DOHH2 (cell line): ENCODE results near the gene NCAM1.
"Not testable (repeated sequence)": the region's sequence is repeated elsewhere in the genome, so short reads cannot be mapped to it uniquely, and the experiment has no call there.

Experiments
- H3F3A ChIP-seq: fragments of 200-600 bp; sonication (generic), shearing (Covaris generic); 2 replicates; pipeline ENCODE4 v1.6.0; 2016; ENCODE audit warnings: antibody characterized with exemption, mild to moderate bottlenecking; ENCODE audit not compliant: control insufficient read depth, insufficient read depth
- H3K27ac ChIP-seq: fragments of 200-600 bp; sonication (generic); 2 replicates; pipeline ENCODE4 v1.5.1; 2014; ENCODE audit warnings: low read depth, mild to moderate bottlenecking, low read length, moderate library complexity
- H3K27me3 ChIP-seq: fragments of 200-600 bp; sonication (generic); 2 replicates; pipeline ENCODE4 v1.6.1; 2014; ENCODE audit warnings: mild to moderate bottlenecking, low read length, mixed read lengths; ENCODE audit not compliant: control insufficient read depth
- H3K36me3 ChIP-seq: fragments of 200-600 bp; sonication (generic); 2 replicates; pipeline ENCODE4 v1.6.1; 2014; ENCODE audit warnings: mild to moderate bottlenecking, low read length, moderate library complexity, mixed read lengths; ENCODE audit not compliant: control insufficient read depth
- H3K4me1 ChIP-seq: fragments of 200-600 bp; sonication (generic); 2 replicates; pipeline ENCODE4 v1.6.1; 2014; ENCODE audit warnings: mild to moderate bottlenecking, low read length, mixed read lengths; ENCODE audit not compliant: control insufficient read depth
- H3K4me2 ChIP-seq: fragments of 200-600 bp; sonication (generic); 2 replicates; pipeline ENCODE4 v1.6.0; 2014; ENCODE audit warnings: mild to moderate bottlenecking, low read length, moderate library complexity
- H3K4me3 ChIP-seq: fragments of 200-600 bp; sonication (generic); 2 replicates; pipeline ENCODE4 v1.5.1; 2014; ENCODE audit warnings: mild to moderate bottlenecking, low read length, mixed read lengths
- H3K79me2 ChIP-seq: fragments of 200-600 bp; sonication (generic); 2 replicates; pipeline ENCODE4 v1.6.1; 2014; ENCODE audit warnings: mild to moderate bottlenecking, low read length, mixed read lengths; ENCODE audit not compliant: control insufficient read depth
- H3K9me2 ChIP-seq: fragments of 200-600 bp; sonication (generic); replicated peaks from 2 replicates; pipeline ENCODE4 v1.6.1; 2014; ENCODE audit warnings: mild to moderate bottlenecking, low read length, mixed read lengths; ENCODE audit not compliant: control insufficient read depth
- H3K9me3 ChIP-seq: fragments of 200-600 bp; sonication (generic); 2 replicates; pipeline ENCODE4 v1.6.1; 2014; ENCODE audit warnings: antibody characterized with exemption, low read length, mixed read lengths; ENCODE audit not compliant: control insufficient read depth, insufficient read depth
- H4K20me1 ChIP-seq: fragments of 200-600 bp; sonication (generic); 2 replicates; pipeline ENCODE4 v1.6.0; 2014; ENCODE audit warnings: low read depth, mild to moderate bottlenecking, antibody characterized with exemption, low read length, moderate library complexity; ENCODE audit not compliant: control insufficient read depth, insufficient read depth
- EZH2phosphoT487 ChIP-seq: fragments of 200-600 bp; sonication (generic); IDR thresholded peaks from 2 replicates; pipeline ENCODE4 v1.6.1; 2017; ENCODE audit warnings: borderline replicate concordance, mild to moderate bottlenecking, antibody characterized with exemption, low read length, moderate library complexity, mixed read lengths
- TF ChIP-seq, protein P1 (sequence below): fragments of 200-600 bp; sonication (generic); IDR thresholded peaks from one replicate; pipeline ENCODE4 v1.5.1; 2014; ENCODE audit warnings: antibody characterized with exemption, mild to moderate bottlenecking, low read depth, low read length; ENCODE audit not compliant: poor library complexity, severe bottlenecking

NCAM1 gene

DNA sequence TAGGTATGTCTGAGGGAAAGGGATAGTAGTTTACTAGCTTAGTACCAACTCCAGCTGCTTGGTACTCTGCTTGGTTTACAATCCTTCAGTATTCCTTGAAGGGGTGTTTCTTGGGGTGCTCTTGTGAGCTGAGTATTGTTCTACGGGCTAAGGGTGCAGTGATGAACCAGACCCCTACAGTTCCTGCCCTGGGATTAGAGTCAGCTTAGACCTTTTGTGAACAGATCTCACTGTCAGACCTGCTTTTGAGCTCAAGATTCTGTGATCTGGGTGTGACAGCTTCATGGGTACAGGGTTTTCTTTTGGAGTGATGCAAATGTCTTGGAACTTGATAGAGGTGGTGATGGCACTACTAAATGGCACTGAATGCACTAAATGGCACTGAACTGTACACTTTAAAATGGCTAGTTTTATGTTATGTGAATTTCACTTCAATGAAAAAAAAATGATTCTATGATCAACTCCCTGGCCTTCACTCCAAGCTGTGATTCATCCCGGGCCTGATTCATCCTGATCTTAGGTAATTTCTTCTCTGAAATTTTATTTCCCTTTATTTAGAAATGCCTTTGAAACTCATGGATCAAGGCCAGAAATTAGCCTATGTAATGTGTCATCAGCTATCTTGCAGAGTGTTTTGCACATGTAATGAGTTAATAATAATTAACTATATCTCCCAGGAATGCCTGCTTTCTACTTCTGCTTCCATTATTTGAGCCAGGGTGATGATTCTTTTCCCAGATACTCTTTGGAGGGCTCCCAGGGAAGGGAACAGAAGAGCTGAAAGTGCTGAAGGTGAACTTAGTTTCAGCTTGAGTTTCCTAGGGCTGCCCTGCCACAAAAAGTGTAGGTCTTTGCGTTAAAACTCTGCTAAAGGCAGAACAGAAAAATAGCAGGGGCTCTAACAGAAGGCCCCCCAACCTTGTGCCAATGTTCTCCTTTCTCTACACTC is 87.9 kb downstream of the NCAM1 start:
- no peaks in the 10 kb centered on the region for H3K4me1 ChIP-seq

DNA sequence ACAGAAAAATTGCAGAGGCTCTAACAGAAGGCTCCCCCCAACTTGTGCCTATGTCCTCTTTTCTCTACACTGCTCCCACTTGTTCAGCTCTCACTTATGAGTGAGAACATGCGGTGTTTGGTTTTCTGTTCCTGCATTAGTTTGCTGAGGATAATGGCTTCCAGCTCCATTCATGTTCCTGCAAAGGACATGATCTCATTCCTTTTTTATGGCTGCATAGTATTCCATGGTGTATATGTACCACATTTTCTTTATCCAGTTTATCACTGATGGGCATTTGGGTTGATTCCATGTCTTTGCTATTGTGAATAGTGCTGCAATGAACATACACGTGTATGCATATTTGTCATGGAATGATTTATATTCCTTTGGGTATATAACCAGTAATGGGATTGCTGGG is 91.8 kb downstream of the NCAM1 start:
- not testable (repeated sequence) for H3K27me3 ChIP-seq, H3K9me3 ChIP-seq, H4K20me1 ChIP-seq, H3F3A ChIP-seq, H3K4me2 ChIP-seq, H3K27ac ChIP-seq, H3K4me3 ChIP-seq, H3K36me3 ChIP-seq, H3K79me2 ChIP-seq, H3K4me1 ChIP-seq, H3K9me2 ChIP-seq

More for the DNA sequence above, 87.9 kb downstream of the NCAM1 start:
- no peaks in the 10 kb centered on the region for H3K9me3 ChIP-seq
- H3K36me3 ChIP-seq, result no peaks in the 10 kb centered on the region
- H3F3A ChIP-seq, result no peaks in the 10 kb centered on the region
- no peak overlapping the region for H3K4me3 ChIP-seq
- H3K9me2 ChIP-seq, result no peaks in the 10 kb centered on the region
- H3K27me3 ChIP-seq, result no peaks in the 10 kb centered on the region
- no peaks in the 10 kb centered on the region for H4K20me1 ChIP-seq
- no peak for TF ChIP-seq EZH2phosphoT487
- TF ChIP-seq, protein P1, sequence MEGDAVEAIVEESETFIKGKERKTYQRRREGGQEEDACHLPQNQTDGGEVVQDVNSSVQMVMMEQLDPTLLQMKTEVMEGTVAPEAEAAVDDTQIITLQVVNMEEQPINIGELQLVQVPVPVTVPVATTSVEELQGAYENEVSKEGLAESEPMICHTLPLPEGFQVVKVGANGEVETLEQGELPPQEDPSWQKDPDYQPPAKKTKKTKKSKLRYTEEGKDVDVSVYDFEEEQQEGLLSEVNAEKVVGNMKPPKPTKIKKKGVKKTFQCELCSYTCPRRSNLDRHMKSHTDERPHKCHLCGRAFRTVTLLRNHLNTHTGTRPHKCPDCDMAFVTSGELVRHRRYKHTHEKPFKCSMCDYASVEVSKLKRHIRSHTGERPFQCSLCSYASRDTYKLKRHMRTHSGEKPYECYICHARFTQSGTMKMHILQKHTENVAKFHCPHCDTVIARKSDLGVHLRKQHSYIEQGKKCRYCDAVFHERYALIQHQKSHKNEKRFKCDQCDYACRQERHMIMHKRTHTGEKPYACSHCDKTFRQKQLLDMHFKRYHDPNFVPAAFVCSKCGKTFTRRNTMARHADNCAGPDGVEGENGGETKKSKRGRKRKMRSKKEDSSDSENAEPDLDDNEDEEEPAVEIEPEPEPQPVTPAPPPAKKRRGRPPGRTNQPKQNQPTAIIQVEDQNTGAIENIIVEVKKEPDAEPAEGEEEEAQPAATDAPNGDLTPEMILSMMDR, result no peak
- no peak overlapping the region for H3K27ac ChIP-seq
- H3K79me2 ChIP-seq, result no peaks in the 10 kb centered on the region
- H3K4me2 ChIP-seq, result no peak overlapping the region

DNA sequence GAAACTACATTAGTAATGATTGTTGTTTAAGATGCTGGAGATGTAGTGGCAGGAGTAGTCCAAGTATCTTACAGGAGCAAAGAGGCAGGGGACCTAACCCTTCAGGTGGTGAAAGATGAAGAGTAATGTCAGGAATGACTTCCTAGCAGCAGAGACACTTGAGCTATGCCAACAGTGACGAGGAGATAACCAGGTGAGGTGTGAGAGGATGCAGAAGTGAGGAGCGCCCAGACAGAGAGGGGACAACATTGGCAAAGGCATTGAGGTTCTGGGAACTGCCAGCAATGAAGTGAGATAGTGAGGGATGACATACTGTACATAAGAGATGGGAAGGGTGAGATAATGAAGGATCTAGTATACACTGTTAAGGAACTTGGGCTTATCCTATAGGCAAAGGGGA is 95.8 kb downstream of the NCAM1 start:
- Histone ChIP-seq H3K27ac (no peak overlapping the region), H3K4me3 (no peak overlapping the region), H3K9me3 (no peaks in the 10 kb centered on the region), H3K9me2 (no peaks in the 10 kb centered on the region), H3F3A (no peaks in the 10 kb centered on the region), H4K20me1 (no peaks in the 10 kb centered on the region), H3K36me3 (no peaks in the 10 kb centered on the region), H3K79me2 (no peaks in the 10 kb centered on the region), H3K4me2 (no peak overlapping the region), H3K27me3 (no peaks in the 10 kb centered on the region), H3K4me1 (no peaks in the 10 kb centered on the region)
- no peak for TF ChIP-seq EZH2phosphoT487
- TF ChIP-seq, protein P1, result no peak

DNA sequence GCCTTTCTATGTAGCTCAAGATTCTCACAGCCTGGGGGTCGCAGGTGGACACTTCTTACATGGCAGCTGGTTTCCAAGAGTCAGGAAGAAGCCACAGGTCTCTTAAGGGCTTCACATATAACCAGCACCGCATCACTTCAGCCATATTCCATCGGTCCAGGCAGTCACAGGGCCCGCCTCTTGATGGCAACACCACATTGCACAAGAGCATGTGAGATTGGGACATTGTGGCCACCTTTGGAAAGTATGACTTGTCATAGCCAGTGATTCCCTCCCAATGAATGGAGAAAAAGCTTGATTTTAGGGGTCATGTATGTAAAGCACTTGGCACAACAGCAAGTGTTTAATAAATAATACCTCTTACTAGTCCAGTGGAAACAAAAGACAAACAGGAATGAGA is 98.3 kb downstream of the NCAM1 start:
- Histone ChIP-seq H3K36me3 (no peaks in the 10 kb centered on the region), H3K79me2 (no peaks in the 10 kb centered on the region), H3K4me3 (no peak overlapping the region), H3K4me2 (no peak overlapping the region), H3K9me2 (no peaks in the 10 kb centered on the region), H4K20me1 (no peaks in the 10 kb centered on the region), H3K9me3 (no peaks in the 10 kb centered on the region), H3K27ac (no peak overlapping the region), H3K27me3 (no peaks in the 10 kb centered on the region), H3F3A (no peaks in the 10 kb centered on the region), H3K4me1 (no peaks in the 10 kb centered on the region)
- TF ChIP-seq, protein P1, result no peak
- no peak for TF ChIP-seq EZH2phosphoT487
